Measurements from ENCODE around the gene LPA. TPM values are rescaled to one million over a fixed set of nuclear protein-coding genes. Genes with fewer than 3 reads are reported as not detected.
"Not testable (repeated sequence)": the region's sequence is repeated elsewhere in the genome, so short reads cannot be mapped to it uniquely, and the experiment has no call there.

LPA gene
- total RNA-seq, 4 donors from 2014 or later, result 0.24 to 0.88 (median 0.62) TPM; not detected in 1

DNA sequence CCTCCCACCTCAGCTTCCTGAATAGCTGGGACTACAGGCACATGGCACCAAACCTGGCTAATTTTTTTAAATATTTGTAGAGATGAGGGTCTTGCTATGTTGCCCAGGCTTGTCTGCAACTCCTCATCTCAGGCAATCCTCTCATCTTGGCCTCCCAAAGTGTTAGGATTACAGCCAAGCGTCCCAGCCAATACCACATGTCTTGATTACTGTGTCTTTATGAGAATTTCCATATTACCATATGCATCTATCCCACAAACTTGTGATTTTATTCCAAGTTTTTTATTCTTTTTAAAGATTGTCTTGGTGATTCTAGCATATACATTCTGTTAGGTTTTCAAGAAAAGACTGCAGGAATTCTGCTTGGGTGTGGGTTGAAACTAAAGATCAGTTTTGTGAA lies 82.7 kb downstream of the LPA start:
- H3K4me3 ChIP-seq, result no peak overlapping the region
- no peak for DNase-seq
- TF ChIP-seq, protein P1, sequence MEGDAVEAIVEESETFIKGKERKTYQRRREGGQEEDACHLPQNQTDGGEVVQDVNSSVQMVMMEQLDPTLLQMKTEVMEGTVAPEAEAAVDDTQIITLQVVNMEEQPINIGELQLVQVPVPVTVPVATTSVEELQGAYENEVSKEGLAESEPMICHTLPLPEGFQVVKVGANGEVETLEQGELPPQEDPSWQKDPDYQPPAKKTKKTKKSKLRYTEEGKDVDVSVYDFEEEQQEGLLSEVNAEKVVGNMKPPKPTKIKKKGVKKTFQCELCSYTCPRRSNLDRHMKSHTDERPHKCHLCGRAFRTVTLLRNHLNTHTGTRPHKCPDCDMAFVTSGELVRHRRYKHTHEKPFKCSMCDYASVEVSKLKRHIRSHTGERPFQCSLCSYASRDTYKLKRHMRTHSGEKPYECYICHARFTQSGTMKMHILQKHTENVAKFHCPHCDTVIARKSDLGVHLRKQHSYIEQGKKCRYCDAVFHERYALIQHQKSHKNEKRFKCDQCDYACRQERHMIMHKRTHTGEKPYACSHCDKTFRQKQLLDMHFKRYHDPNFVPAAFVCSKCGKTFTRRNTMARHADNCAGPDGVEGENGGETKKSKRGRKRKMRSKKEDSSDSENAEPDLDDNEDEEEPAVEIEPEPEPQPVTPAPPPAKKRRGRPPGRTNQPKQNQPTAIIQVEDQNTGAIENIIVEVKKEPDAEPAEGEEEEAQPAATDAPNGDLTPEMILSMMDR (IDR thresholded peaks at IDR 0.05), result no peak
- no peak for TF ChIP-seq POLR2A (IDR thresholded peaks at IDR 0.05)
- no peaks in the 10 kb centered on the region for H3K27me3 ChIP-seq
- no peak overlapping the region for H3K27ac ChIP-seq
- no peaks in the 10 kb centered on the region for H3K4me1 ChIP-seq
- no peaks in the 10 kb centered on the region for H3K36me3 ChIP-seq
- no peaks in the 10 kb centered on the region for H3K9me3 ChIP-seq
- intact Hi-C loops (cut with DNase I; ENCODE audit: low total_unique reads), result no loop called here

DNA sequence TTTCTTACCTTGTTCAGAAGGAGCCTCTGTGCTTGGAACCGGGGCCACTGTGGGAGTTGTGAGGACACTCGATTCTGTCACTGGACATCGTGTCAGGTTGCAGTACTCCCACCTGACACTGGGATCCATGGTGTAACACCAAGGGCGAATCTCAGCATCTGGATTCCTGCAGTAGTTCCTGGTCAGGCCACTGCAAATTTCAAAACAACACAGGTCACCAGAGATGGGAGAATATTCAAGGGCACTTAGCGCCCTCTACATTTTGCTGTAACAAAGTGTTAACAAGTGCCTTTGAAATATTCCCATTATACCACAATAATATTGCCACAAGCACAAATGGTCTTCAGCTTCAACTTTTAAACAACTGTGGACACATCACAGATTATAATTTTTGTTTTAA lies 85.6 kb downstream of the LPA start:
- not testable (repeated sequence) for H3K4me1 ChIP-seq

DNA sequence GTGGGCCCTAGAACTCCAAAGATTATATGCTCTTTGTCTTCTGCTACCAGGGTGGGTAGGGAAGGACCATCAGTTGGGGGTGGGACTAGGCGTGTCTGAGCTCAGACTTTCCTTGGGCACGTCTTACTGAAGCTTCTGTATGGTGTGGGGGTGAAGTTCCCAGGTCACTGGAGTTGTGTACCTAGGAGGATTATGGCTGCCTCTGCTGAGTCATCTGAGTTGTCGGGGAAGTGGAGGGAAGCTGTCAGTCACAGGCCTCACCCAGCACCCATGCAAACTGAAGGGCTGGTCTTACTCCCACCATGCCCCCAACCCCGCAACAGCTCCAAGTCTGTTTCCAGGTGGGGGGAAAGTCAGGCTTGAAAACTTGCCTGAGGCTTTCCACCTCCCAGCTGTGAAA lies 90.1 kb downstream of the LPA start:
- Histone ChIP-seq H3K9me3 (peaks cover 0 to 5% of the 10 kb centered on the region in 2 donors), H3K27ac (no peak overlapping the region), H3K4me3 (no peak overlapping the region), H3K4me1 (no peaks in the 10 kb centered on the region), H3K36me3 (no peaks in the 10 kb centered on the region), H3K27me3 (no peaks in the 10 kb centered on the region)
- intact Hi-C loops (cut with DNase I; ENCODE audit: low total_unique reads), result no loop called here
- TF ChIP-seq, protein P1 (IDR thresholded peaks at IDR 0.05), result no peak
- TF ChIP-seq POLR2A (IDR thresholded peaks at IDR 0.05), result no peak
- no peak for DNase-seq

More for the DNA sequence above, 85.6 kb downstream of the LPA start:
- H3K4me3 ChIP-seq; H3K9me3 ChIP-seq; DNase-seq; H3K36me3 ChIP-seq; H3K27ac ChIP-seq; H3K27me3 ChIP-seq; intact Hi-C loops (cut with DNase I; ENCODE audit: low total_unique reads): not testable (repeated sequence)

DNA sequence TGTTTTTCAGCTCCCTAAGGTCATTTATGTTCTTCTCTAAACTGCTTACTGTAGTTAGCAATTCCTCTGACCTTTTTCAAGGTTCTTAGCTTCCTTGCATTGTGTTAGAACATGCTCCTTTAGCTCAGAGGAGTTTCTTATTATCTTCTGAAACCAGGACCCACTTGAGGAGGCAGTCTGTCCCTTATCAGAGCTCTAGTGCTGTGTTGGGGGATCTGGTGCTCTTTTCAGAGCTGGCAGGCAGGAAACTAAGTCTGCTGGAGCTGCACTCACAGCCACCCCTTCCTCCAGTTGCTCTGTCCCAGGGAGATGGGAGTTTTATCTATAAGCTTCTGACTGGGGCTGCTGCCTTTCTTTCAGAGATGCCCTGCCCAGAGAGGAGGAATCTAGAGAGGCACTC lies 92.9 kb downstream of the LPA start:
- H3K9me3 ChIP-seq; DNase-seq; H3K36me3 ChIP-seq; H3K4me3 ChIP-seq; H3K27ac ChIP-seq; intact Hi-C loops (cut with DNase I; ENCODE audit: low total_unique reads); H3K4me1 ChIP-seq; H3K27me3 ChIP-seq: not testable (repeated sequence)

DNA sequence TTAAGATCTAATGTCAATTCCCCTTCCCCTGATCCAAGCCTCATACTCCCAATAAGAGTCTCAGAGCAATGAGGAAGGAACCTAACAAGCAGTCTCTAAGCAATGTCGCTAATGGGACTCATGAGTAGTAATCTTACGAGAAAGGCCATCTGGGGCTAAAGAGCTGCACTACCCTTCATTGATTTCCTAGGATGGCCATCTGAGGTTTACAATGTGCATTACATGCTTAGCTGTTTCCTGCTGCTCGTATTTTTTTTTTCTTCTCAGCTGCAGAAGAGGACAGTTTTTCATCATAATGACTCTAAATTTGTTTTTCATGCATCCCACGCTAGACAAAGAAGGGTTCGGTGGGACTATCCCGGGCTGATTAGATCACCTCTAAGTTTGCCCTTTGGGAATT lies 119.3 kb downstream of the LPA start:
- Histone ChIP-seq H3K4me1 (no peaks in the 10 kb centered on the region), H3K4me3 (no peak overlapping the region), H3K27ac (no peak overlapping the region), H3K9me3 (no peaks in the 10 kb centered on the region), H3K27me3 (no peaks in the 10 kb centered on the region), H3K36me3 (no peaks in the 10 kb centered on the region)
- TF ChIP-seq, protein P1 (IDR thresholded peaks at IDR 0.05), result no peak
- TF ChIP-seq POLR2A (IDR thresholded peaks at IDR 0.05), result no peak
- DNase-seq, result no peak
- intact Hi-C loops (cut with DNase I; ENCODE audit: low total_unique reads), result no loop called here

DNA sequence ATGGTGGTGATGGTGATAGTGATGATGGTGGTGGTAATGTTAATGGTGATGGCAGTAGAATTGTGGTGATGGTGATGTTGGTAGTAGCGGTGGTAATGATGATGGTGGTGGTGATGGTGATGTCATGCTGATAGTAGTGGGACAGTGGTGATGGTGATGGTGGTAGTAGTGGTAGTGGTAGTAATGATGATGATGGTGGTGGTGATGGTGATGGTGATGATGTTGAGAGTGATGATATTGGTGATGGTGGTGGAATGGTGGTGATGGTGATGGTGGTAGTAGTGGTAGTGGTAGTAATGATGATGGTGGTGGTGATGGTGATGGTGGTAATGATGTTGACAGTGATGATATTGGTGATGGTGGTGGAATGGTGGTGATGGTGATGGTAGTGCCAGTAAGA lies 128.8 kb downstream of the LPA start:
- Histone ChIP-seq H3K27me3 (no peaks in the 10 kb centered on the region), H3K9me3 (no peaks in the 10 kb centered on the region), H3K36me3 (no peaks in the 10 kb centered on the region), H3K4me3 (no peak overlapping the region), H3K4me1 (no peaks in the 10 kb centered on the region), H3K27ac (no peak overlapping the region)
- no peak for TF ChIP-seq POLR2A (IDR thresholded peaks at IDR 0.05)
- TF ChIP-seq, protein P1 (IDR thresholded peaks at IDR 0.05), result no peak
- intact Hi-C loops (cut with DNase I; ENCODE audit: low total_unique reads), result no loop called here
- DNase-seq, result no peak

Data from uterus (tissue), 4 donors.